Measurements from ENCODE around the gene CBARP. TPM values are rescaled to one million over a fixed set of nuclear protein-coding genes. Genes with fewer than 3 reads are reported as not detected.

The CBARP gene
- total and polyA plus RNA-seq, 2 donors (not counting 3 experiments of a cell fraction or from before 2014, with no cell fraction given) = 3.5 to 9.2 TPM

- no peak overlapping the region for H3K27ac ChIP-seq (ENCODE audit: insufficient read depth, low read depth, low read length)
- H3K9me3 ChIP-seq (replicated peaks; ENCODE audit: control insufficient read depth, insufficient read depth, low read length) = no peaks in the 10 kb centered on the region
- BruUV-seq (replicated peaks) = no TSS peak
- H4K20me1 ChIP-seq (replicated peaks; ENCODE audit: control insufficient read depth, extremely low read depth, insufficient read depth, low read length) = no peaks in the 10 kb centered on the region
- no peak overlapping the region for H2AFZ ChIP-seq (ENCODE audit: low read depth, low read length)
- no peaks in the 10 kb centered on the region for H3K79me2 ChIP-seq (ENCODE audit: control insufficient read depth, insufficient read depth, low read length)
- H3K4me3 ChIP-seq (replicated peaks in 1 of 3; ENCODE audit: insufficient read depth in 1 of 3, low read depth in 1 of 3, low read length in 3 of 3) = no peak overlapping the region
- TF ChIP-seq EZH2 (IDR thresholded peaks at IDR 0.05; ENCODE audit: borderline replicate concordance, low read depth, low read length, severe bottlenecking) (no peak), GATA2 (IDR thresholded peaks at IDR 0.05; ENCODE audit: insufficient read depth, insufficient read length, low read depth, low read length) (no peak), FOS (IDR thresholded peaks at IDR 0.05; ENCODE audit: borderline replicate concordance, insufficient read depth, low read length) (no peak), MYC (IDR thresholded peaks at IDR 0.05; ENCODE audit: low read depth, low read length) (no peak), MAX (IDR thresholded peaks at IDR 0.05; ENCODE audit: insufficient read depth, insufficient read length) (no peak), JUN (IDR thresholded peaks at IDR 0.05; ENCODE audit: borderline replicate concordance, insufficient read depth, insufficient read length, low read depth) (no peak), CTCF (IDR thresholded peaks at IDR 0.05; ENCODE audit: extremely low read depth in 1 of 2, insufficient read depth in 1 of 2, low read depth in 1 of 2, low read length in 2 of 2) (no peak), POLR2AphosphoS5 (IDR thresholded peaks at IDR 0.05; ENCODE audit: insufficient read depth, low read depth, low read length) (no peak), POLR2A (IDR thresholded peaks at IDR 0.05; ENCODE audit: low read depth, low read length) (no peak)
- no peaks in the 10 kb centered on the region for H3K9me1 ChIP-seq (replicated peaks; ENCODE audit: control insufficient read depth, extremely low read depth, insufficient read depth, low read length)
- no peaks in the 10 kb centered on the region for H3K27me3 ChIP-seq (ENCODE audit: control insufficient read depth in 2 of 2, insufficient read depth in 2 of 2, low read length in 2 of 2)
- POLR2A ChIA-PET = no interaction called here
- peaks cover 0 to 18% of the 10 kb centered on the region in 2 experiments for H3K36me3 ChIP-seq (ENCODE audit: control insufficient read depth in 2 of 2, extremely low read depth in 1 of 2, insufficient read depth in 2 of 2, low read length in 2 of 2)
- DNase-seq (ENCODE audit: low read depth, low spot score) = no peak
- no peak overlapping the region for H3K4me2 ChIP-seq (ENCODE audit: insufficient read depth, low read length)
- H3K4me1 ChIP-seq (ENCODE audit: control insufficient read depth, extremely low read depth, insufficient read depth, low read length) = peaks cover 12% of the 10 kb centered on the region
- H3K9ac ChIP-seq (replicated peaks; ENCODE audit: extremely low read depth, insufficient read depth, low read length) = no peak overlapping the region
- CTCF ChIA-PET = no interaction called here
- dilution Hi-C loops (cut with MboI; ENCODE audit: extremely low pct_ligation_motif_present, low sequenced_read_pairs) = no loop called here
- FAIRE-seq = no peak
- intact Hi-C loops (cut with micrococcal nuclease) = no loop called here
These were observed 2.8 kb downstream of the CBARP start for GRCh38 chr19:1234955-1235380.
